ENCODE results near the gene EXOC4. TPM values are rescaled to one million over a fixed set of nuclear protein-coding genes. Genes with fewer than 3 reads are reported as not detected.

EXOC4 gene
- total RNA-seq, 1 experiment from 2014 or later, result 75.8 TPM

- H2BK12ac ChIP-seq (ENCODE audit: insufficient read length, low read depth, low read length), result no peak overlapping the region
- Mint-ChIP-seq H3K27ac (no peak overlapping the region), H3K4me3 (no peak overlapping the region), H3K9me3 (no peaks in the 10 kb centered on the region), H3K36me3 (ENCODE audit: insufficient read depth in 1 of 3, low read depth in 3 of 3) (no peaks in the 10 kb centered on the region), H3K4me1 (peaks cover 10 to 12% of the 10 kb centered on the region in 2 experiments), H3K27me3 (ENCODE audit: low read depth) (no peaks in the 10 kb centered on the region)
- no peak overlapping the region for H2AK5ac ChIP-seq (ENCODE audit: insufficient read length, low read length)
- no peak overlapping the region for H2BK15ac ChIP-seq (ENCODE audit: low read depth, low read length)
- H2BK120ac ChIP-seq (ENCODE audit: low read depth, low read length, poor library complexity, severe bottlenecking), result no peak overlapping the region
- H3K23ac ChIP-seq (ENCODE audit: insufficient read length, low read depth, low read length), result no peak overlapping the region
- no peak overlapping the region for H3K4ac ChIP-seq (ENCODE audit: low read depth, low read length)
- H3K56ac ChIP-seq (ENCODE audit: insufficient read length, low read depth, low read length), result no peak overlapping the region
- DNase-seq, result no peak
- H4K5ac ChIP-seq (ENCODE audit: insufficient read length, low read depth, low read length), result no peak overlapping the region
- no peak overlapping the region for H2BK20ac ChIP-seq (ENCODE audit: low read depth, low read length, poor library complexity, severe bottlenecking)
- no peak overlapping the region for H3T11ph ChIP-seq (ENCODE audit: low read length)
- H3K4me1 ChIP-seq (ENCODE audit: insufficient read depth, low read length), result no peaks in the 10 kb centered on the region; the same call in 1 of the 2 replicates
- no peaks in the 10 kb centered on the region for H3K79me1 ChIP-seq (ENCODE audit: insufficient read depth, low read depth, low read length, poor library complexity, severe bottlenecking)
- no peak overlapping the region for H3K4me2 ChIP-seq (ENCODE audit: insufficient read depth, insufficient read length, low read length)
- no peaks in the 10 kb centered on the region for H3K23me2 ChIP-seq (ENCODE audit: insufficient read length, low read depth, low read length, poor library complexity, severe bottlenecking)
- no peaks in the 10 kb centered on the region for H4K20me1 ChIP-seq (ENCODE audit: control insufficient read depth, insufficient read depth, insufficient read length)
- no peak overlapping the region for H4K91ac ChIP-seq (ENCODE audit: insufficient read length, low read depth, low read length)
- no peaks in the 10 kb centered on the region for H3K27me3 ChIP-seq (ENCODE audit: insufficient read depth, low read length)
- no peak overlapping the region for H3K14ac ChIP-seq (ENCODE audit: insufficient read depth, low read length)
- no peak overlapping the region for H4K8ac ChIP-seq (replicated peaks; ENCODE audit: insufficient read length, low read depth, low read length)
- H2BK5ac ChIP-seq (ENCODE audit: insufficient read length, low read length), result no peak overlapping the region
- H3K27ac ChIP-seq (ENCODE audit: insufficient read length, low read depth, low read length), result no peak overlapping the region
- H3K18ac ChIP-seq (ENCODE audit: insufficient read length, low read depth, low read length), result no peak overlapping the region
- no peak overlapping the region for H2AFZ ChIP-seq (ENCODE audit: low read length)
- H3K79me2 ChIP-seq (ENCODE audit: insufficient read depth, low read length), result no peaks in the 10 kb centered on the region
- no peak for TF ChIP-seq CTCF (conservative IDR thresholded peaks at IDR 0.05)
- no peaks in the 10 kb centered on the region for H3K9me3 ChIP-seq (ENCODE audit: control insufficient read depth, low read depth, low read length)
- no peak overlapping the region for H3K9ac ChIP-seq (ENCODE audit: extremely low read depth, insufficient read length, low read length)
Measured at GRCh38 chr7:133572087-133572486, 319.2 kb downstream of the EXOC4 start.
